Naive thymus-derived CD4-positive, alpha-beta T cell (primary cell): ENCODE data around the gene KCNQ2. TPM values are rescaled to one million over a fixed set of nuclear protein-coding genes. Genes with fewer than 3 reads are reported as not detected.

Experiments
- ATAC-seq: fragments of 150-1000 bp; cut with Tn5 transposase; 2 replicates; pipeline ENCODE4 v1.10.0; 2021; ENCODE audit warnings: mild to moderate bottlenecking, moderate library complexity
- CTCF ChIA-PET: fragments of 350-600 bp; sonication (Branson Sonifier 250); formaldehyde crosslinking; loops from one replicate; lab custom pipeline; 2021; ENCODE audit warnings: antibody characterized with exemption; lab: Charles Lee
- POLR2A ChIA-PET: fragments of 350-600 bp; sonication (Branson Sonifier 250); formaldehyde crosslinking; loops from one replicate; lab custom pipeline; 2021; ENCODE audit warnings: antibody characterized with exemption, inconsistent platforms; lab: Charles Lee
- DNase-seq, 9 donors: peaks; one replicate each; pipeline versions ENCODE4 v3.0.0 to v3.0.0-alpha.2; 2020 to 2022; ENCODE audit warnings: mixed read lengths in 1 of 9
- H3K27ac ChIP-seq: one replicate; pipeline ENCODE4 v1.7.0; 2013; ENCODE audit warnings: mild to moderate bottlenecking, low read depth, low read length, moderate library complexity
- H3K27me3 ChIP-seq, 2 donors: one replicate each; pipeline ENCODE4 v1.7.0; 2013; ENCODE audit warnings: low read length in 2 of 2, mild to moderate bottlenecking in 2 of 2, moderate library complexity in 2 of 2; ENCODE audit not compliant: control insufficient read depth in 2 of 2, insufficient read depth in 2 of 2
- H3K36me3 ChIP-seq, 3 experiments: 1 replicate in 2 of 3; 2 replicates in 1 of 3; pipeline ENCODE4 v1.7.0; 2013; ENCODE audit warnings: low read length in 3 of 3, mild to moderate bottlenecking in 3 of 3, moderate library complexity in 1 of 3; ENCODE audit not compliant: insufficient read depth in 3 of 3, control insufficient read depth in 2 of 3
- H3K4me1 ChIP-seq, 2 donors: one replicate each; pipeline ENCODE4 v1.7.0; 2013; ENCODE audit warnings: low read length in 2 of 2, mild to moderate bottlenecking in 2 of 2, moderate library complexity in 1 of 2; ENCODE audit not compliant: control insufficient read depth in 2 of 2, insufficient read depth in 2 of 2
- H3K4me3 ChIP-seq: 2 replicates; pipeline ENCODE4 v1.7.0; 2013; ENCODE audit warnings: mild to moderate bottlenecking, low read length
- H3K9me3 ChIP-seq, 3 experiments: 1 replicate in 2 of 3; 2 replicates in 1 of 3; pipeline ENCODE4 v1.7.0; 2013; ENCODE audit warnings: low read length in 3 of 3; ENCODE audit not compliant: control insufficient read depth in 2 of 3
- H3K27ac Mint-ChIP-seq, 9 donors: one replicate each; pipeline ENCODE4 v1.8.0; 2020 to 2022; ENCODE audit warnings: mixed read lengths in 9 of 9, mild to moderate bottlenecking in 8 of 9, moderate library complexity in 5 of 9, inconsistent platforms in 2 of 9
- H3K27me3 Mint-ChIP-seq, 5 donors: one replicate each; pipeline ENCODE4 v1.8.0; 2021 to 2022; ENCODE audit warnings: mixed read lengths in 5 of 5, mild to moderate bottlenecking in 1 of 5
- H3K36me3 Mint-ChIP-seq, 5 donors: one replicate each; pipeline ENCODE4 v1.8.0; 2020 to 2022; ENCODE audit warnings: mixed read lengths in 5 of 5, mild to moderate bottlenecking in 3 of 5, inconsistent platforms in 1 of 5
- H3K4me1 Mint-ChIP-seq, 7 donors: one replicate each; pipeline ENCODE4 v1.8.0; 2020 to 2022; ENCODE audit warnings: mixed read lengths in 7 of 7, mild to moderate bottlenecking in 3 of 7, inconsistent platforms in 1 of 7
- H3K4me3 Mint-ChIP-seq, 10 donors: one replicate each; pipeline ENCODE4 v1.8.0; 2020 to 2022; ENCODE audit warnings: mild to moderate bottlenecking in 10 of 10, mixed read lengths in 10 of 10, moderate library complexity in 6 of 10, inconsistent platforms in 2 of 10
- H3K9me3 Mint-ChIP-seq, 11 donors: one replicate each; pipeline ENCODE4 v1.8.0; 2020 to 2022; ENCODE audit warnings: mixed read lengths in 11 of 11, mild to moderate bottlenecking in 4 of 11, inconsistent platforms in 1 of 11, moderate library complexity in 1 of 11
- intact Hi-C, 2 donors: fragments of 100-400 bp; cut with micrococcal nuclease; formaldehyde crosslinking; loops; one replicate each; pipeline ENCODE4 v1.15.1; 2023
- polyA plus RNA-seq, 2 donors: library from polyadenylated mRNA; unstranded; fragments of 300-500 nt; fragmentation: Illumina TruSeq; gene quantifications; one replicate each; pipeline ENCODE4 v1.2.3, GENCODE V29; 2021
- total RNA-seq, 6 experiments: library from RNA in 5 of 6; stranded (reverse) in 5 of 6; gene quantifications; 1 replicate in 5 of 6; 2 replicates in 1 of 6; pipeline ENCODE4 v1.2.3 and lab custom pipeline; 2021 to 2026

KCNQ2 gene
- total and polyA plus RNA-seq, 7 experiments from 2014 or later = 0.27 to 0.72 (median 0.30) TPM; not detected in 4

DNA sequence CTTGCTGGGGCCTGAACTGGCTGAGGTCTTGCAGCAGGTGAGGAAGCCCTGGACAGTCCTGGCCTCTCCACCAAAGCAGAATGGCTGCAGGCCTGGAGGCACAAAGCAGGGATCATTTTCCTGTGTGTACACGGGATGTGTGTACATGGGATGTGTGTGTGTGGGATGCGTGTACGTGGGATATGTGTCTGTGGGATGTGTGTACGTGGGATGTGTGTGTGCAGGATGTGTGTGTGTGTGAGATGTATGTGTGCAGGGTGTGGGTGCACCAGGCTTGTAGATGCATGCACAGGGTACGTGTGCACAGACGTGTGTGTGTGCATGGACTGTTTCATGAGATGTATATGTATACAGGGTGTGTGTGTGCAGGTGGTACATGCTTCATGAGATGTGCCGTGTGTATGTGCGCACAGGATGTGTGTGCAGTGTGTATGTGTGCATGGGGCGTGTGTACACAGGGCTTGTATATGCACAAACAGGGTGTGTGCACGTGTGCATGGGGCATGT, 103.4 kb downstream of the KCNQ2 start:
- intact Hi-C loops = no loop called here
- no peaks in the 10 kb centered on the region for H3K9me3 ChIP-seq
- H3K4me1 ChIP-seq = no peaks in the 10 kb centered on the region
- Mint-ChIP-seq H3K4me3 (no peak overlapping the region), H3K9me3 (peaks cover 0 to 1% (median 0%) of the 10 kb centered on the region in 11 donors), H3K27me3 (peaks cover 0 to 18% (median 7%) of the 10 kb centered on the region in 5 donors), H3K27ac (no peak overlapping the region), H3K36me3 (no peaks in the 10 kb centered on the region), H3K4me1 (no peaks in the 10 kb centered on the region)
- ChIA-PET CTCF (no interaction called here), POLR2A (no interaction called here)
- ATAC-seq (peak; percentile 27), DNase-seq (no peak)
- no peak overlapping the region for H3K4me3 ChIP-seq
- H3K27ac ChIP-seq = no peak overlapping the region
- H3K27me3 ChIP-seq = no peaks in the 10 kb centered on the region
- H3K36me3 ChIP-seq = no peaks in the 10 kb centered on the region

DNA sequence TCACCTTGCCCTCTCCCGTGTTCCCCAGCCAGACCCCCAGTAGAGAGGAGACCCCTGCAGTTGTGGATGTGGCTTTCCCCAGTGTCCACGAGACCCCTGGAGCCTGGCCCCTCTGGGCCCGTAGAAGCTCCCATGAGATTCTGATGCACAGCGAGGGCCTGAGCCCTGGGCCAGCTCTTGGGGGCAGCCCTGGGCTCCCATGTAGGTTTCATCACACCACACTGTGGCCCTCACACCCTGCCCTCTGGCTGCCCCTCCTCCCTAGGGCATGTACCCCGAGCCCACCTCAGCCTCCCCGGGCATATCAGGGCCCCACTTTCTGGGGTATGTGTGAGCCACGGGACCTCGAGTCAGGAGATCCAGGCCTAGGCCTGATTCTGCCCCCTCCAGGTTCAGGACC, 104.3 kb downstream of the KCNQ2 start:
- Histone ChIP-seq H3K9me3 (no peaks in the 10 kb centered on the region), H3K36me3 (no peaks in the 10 kb centered on the region), H3K4me3 (no peak overlapping the region), H3K27me3 (peaks cover 0 to 1% of the 10 kb centered on the region in 2 donors), H3K4me1 (no peaks in the 10 kb centered on the region), H3K27ac (no peak overlapping the region)
- DNase-seq (no peak), ATAC-seq (no peak)
- CTCF ChIA-PET = no interaction called here
- no peaks in the 10 kb centered on the region for H3K36me3 Mint-ChIP-seq
- POLR2A ChIA-PET = no interaction called here
- peaks cover 0 to 18% (median 7%) of the 10 kb centered on the region in 5 donors for H3K27me3 Mint-ChIP-seq
- no peak overlapping the region for H3K4me3 Mint-ChIP-seq
- intact Hi-C loops = no loop called here
- no peaks in the 10 kb centered on the region for H3K4me1 Mint-ChIP-seq
- H3K27ac Mint-ChIP-seq = no peak overlapping the region
- H3K9me3 Mint-ChIP-seq = peaks cover 0 to 1% (median 0%) of the 10 kb centered on the region in 11 donors

DNA sequence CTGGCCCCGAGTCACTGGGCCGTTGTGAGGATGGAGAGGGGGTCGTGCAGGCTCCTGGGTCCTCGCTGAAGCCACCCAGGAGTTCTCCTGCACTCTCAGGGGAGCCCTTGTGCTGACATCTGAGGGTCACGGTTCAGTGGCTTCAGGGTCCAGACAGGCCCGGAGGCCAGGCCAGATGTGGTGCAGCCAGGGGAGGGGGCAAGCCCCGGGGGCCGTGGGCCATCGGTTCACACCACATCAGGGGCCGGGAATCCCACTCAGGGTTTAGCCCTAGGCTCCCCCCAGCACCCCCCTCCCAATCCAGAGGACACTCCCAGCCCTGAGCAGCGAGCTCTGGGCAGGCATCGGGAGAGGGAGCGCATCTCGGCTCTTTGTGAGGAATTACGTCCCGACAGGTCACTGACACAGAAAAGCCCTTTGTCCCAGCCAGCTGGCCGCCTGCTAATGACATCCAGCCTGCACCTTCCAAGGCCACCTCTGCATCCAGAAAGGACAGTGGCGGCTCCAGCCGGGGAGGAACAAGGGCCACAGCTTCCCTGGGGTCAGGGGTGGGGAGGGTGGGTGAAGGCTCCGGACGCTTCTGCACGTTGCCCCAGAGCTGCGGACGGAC, 104.9 kb downstream of the KCNQ2 start:
- H3K27ac ChIP-seq = no peak overlapping the region
- Mint-ChIP-seq H3K27ac (no peak overlapping the region), H3K36me3 (no peaks in the 10 kb centered on the region), H3K27me3 (peaks cover 4 to 23% (median 7%) of the 10 kb centered on the region in 5 donors), H3K4me1 (peaks cover 0 to 2% (median 0%) of the 10 kb centered on the region in 7 donors), H3K9me3 (peaks cover 0 to 1% (median 0%) of the 10 kb centered on the region in 11 donors), H3K4me3 (no peak overlapping the region)
- ChIA-PET POLR2A (no interaction called here), CTCF (no interaction called here)
- ATAC-seq = no peak
- no peaks in the 10 kb centered on the region for H3K36me3 ChIP-seq
- intact Hi-C loops = no loop called here
- no peak overlapping the region for H3K4me3 ChIP-seq
- DNase-seq = no peak
- no peaks in the 10 kb centered on the region for H3K4me1 ChIP-seq
- H3K9me3 ChIP-seq = no peaks in the 10 kb centered on the region
- H3K27me3 ChIP-seq = peaks cover 0 to 4% of the 10 kb centered on the region in 2 donors

DNA sequence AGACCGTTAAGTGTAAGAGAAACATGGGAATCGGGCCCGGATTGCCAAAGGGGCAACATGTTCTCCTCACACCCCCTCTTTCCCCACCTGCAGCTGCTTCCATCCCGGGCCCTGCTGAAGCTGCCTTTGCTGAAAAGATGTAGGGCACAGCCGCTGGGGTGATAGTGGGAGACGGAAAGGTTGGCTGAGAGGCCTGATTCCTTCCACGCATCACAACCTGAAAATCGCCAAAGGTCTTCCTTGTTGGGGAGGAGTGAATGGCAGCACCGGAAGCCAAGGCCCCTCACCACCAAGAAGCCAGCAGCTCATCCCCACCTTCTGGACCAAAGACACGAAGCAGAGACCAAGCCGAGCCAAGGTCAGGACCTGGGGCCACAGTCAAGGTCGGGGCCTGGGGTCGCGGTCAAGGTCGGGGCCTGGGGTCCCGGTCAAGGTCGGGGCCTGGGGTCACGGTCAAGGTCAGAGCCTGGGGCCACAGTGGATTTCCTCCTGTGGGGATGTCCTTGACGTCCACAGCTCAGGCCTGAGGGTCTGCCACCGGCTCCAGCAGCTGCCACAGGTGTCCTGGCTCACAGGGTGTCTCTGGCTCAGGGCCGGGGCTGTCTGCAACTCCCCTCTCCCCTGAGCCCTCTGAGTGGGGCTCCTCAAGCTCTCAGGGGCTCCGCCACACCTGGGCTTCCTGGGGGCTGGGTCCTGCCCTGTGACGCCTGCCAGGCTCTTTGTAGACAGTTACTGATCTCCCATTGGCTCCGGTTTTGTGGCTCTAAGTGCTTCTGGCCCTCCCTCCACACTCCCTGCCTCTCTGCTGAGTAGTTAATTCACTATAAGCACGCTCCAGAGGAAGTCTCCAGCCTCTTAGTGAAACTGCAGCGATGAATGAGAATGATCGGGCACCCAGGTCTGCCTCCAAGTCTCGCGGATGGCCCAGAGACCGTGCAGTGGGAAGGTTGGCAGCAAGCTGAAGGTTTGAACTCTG, 105.8 kb downstream of the KCNQ2 start:
- no peaks in the 10 kb centered on the region for H3K36me3 ChIP-seq
- peaks cover 7 to 27% (median 10%) of the 10 kb centered on the region in 5 donors for H3K27me3 Mint-ChIP-seq
- ChIA-PET CTCF (no interaction called here), POLR2A (no interaction called here)
- peaks cover 0 to 4% of the 10 kb centered on the region in 2 donors for H3K27me3 ChIP-seq
- ATAC-seq = no peak
- no peaks in the 10 kb centered on the region for H3K36me3 Mint-ChIP-seq
- H3K27ac Mint-ChIP-seq = no peak overlapping the region
- H3K9me3 Mint-ChIP-seq = peaks cover 0 to 1% (median 0%) of the 10 kb centered on the region in 11 donors
- H3K27ac ChIP-seq = no peak overlapping the region
- peaks cover 0 to 5% (median 0%) of the 10 kb centered on the region in 7 donors for H3K4me1 Mint-ChIP-seq
- H3K4me3 Mint-ChIP-seq = no peak overlapping the region
- no peak overlapping the region for H3K4me3 ChIP-seq
- H3K9me3 ChIP-seq = no peaks in the 10 kb centered on the region
- H3K4me1 ChIP-seq = no peaks in the 10 kb centered on the region
- intact Hi-C loops = no loop called here
- no peak for DNase-seq

DNA sequence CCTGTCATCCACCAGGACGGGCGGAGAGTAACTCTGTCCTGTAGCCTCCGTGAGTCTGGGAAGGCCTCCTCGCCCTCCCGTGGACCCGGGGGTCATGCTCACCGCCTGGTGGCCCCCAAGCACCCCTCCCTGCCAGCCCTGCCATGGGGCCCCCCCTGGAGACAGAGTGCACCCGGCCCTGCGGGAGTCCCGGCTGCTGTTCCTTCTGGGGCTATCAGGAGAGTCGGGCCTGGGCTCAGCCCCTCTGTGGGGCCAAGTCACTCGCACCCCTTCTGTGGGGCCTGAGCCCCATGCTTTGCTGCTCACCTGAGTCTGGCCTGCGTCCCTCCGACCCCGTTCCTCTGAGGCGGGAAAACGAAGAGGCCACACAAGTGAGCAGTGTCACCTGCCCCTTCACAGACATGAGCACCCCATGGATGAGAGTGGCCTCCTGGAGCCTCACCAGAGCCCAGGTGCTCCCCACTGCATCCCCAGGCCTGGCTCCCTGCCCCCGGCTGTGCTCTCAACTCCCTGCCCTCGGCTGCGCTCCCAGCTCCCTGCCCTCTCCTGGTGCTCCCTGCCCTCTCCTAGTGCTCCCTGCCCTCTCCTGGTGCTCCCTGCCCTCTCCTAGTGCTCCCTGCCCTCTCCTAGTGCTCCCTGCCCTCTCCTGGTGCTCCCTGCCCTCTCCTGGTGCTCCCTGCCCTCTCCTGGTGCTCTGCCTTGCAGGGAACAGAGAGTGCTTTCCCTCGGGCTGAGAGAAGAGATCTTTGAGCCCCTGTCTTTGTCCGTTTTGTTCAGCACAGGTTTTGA, 106.7 kb downstream of the KCNQ2 start:
- Histone ChIP-seq H3K9me3 (no peaks in the 10 kb centered on the region), H3K27ac (no peak overlapping the region), H3K36me3 (no peaks in the 10 kb centered on the region), H3K4me3 (no peak overlapping the region), H3K4me1 (no peaks in the 10 kb centered on the region), H3K27me3 (peaks cover 0 to 4% of the 10 kb centered on the region in 2 donors)
- H3K36me3 Mint-ChIP-seq = no peaks in the 10 kb centered on the region
- no peak overlapping the region for H3K27ac Mint-ChIP-seq
- H3K4me1 Mint-ChIP-seq = peaks cover 0 to 5% (median 0%) of the 10 kb centered on the region in 7 donors
- H3K4me3 Mint-ChIP-seq = no peak overlapping the region
- H3K27me3 Mint-ChIP-seq = peaks cover 7 to 22% (median 10%) of the 10 kb centered on the region in 5 donors
- DNase-seq = no peak
- no peak for ATAC-seq
- intact Hi-C loops = no loop called here
- CTCF ChIA-PET = no interaction called here
- POLR2A ChIA-PET = no interaction called here
- H3K9me3 Mint-ChIP-seq = peaks cover 0 to 1% (median 0%) of the 10 kb centered on the region in 11 donors

DNA sequence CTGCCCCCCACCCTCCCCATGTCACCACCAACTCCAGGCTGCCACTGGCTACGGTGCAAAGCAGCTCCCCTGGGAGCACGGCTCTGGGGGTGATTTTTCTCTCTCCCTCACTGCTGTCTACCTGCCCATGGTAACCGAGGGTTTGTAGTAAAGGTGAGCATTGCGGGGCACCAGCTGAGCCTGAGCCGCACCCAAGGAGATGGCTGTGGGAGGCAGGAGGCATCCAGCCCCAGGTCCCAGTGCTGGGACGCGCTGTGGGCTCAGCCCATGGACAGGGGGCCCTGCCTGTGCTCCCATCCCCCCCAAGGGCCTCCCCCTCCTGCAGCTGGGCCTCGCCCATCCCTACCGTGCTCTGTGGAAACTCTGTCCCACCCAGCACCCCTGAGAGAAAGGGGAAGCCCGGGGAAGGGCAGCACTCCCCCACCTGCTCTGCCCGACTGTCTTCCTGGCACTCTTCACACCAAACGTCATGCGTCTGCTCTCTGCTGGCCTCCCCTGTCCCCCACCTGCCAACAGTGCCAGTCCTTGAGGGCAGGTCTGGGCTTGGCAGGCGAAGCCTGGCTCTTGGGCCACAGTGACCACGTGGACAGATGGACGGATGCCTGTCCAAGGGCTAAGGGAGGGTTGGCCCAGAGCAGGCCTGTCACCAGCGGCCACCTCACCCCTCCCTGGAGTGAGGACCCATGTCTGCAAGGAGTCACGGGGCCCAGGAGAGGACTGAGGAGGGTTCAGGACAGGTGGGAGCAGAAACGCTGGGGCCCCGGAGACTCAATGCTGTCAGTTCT, 107.5 kb downstream of the KCNQ2 start:
- no peaks in the 10 kb centered on the region for H3K36me3 Mint-ChIP-seq
- CTCF ChIA-PET = no interaction called here

More for the DNA sequence above, 107.5 kb downstream of the KCNQ2 start:
- intact Hi-C loops = no loop called here
- DNase-seq (no peak), ATAC-seq (no peak)
- H3K27me3 ChIP-seq = peaks cover 0 to 4% of the 10 kb centered on the region in 2 donors
- H3K4me1 Mint-ChIP-seq = peaks cover 0 to 5% (median 0%) of the 10 kb centered on the region in 7 donors
- no peak overlapping the region for H3K27ac ChIP-seq
- H3K4me3 ChIP-seq = no peak overlapping the region
- POLR2A ChIA-PET = no interaction called here
- H3K4me1 ChIP-seq = no peaks in the 10 kb centered on the region
- H3K27me3 Mint-ChIP-seq = peaks cover 8 to 22% (median 10%) of the 10 kb centered on the region in 5 donors
- no peaks in the 10 kb centered on the region for H3K36me3 ChIP-seq
- H3K27ac Mint-ChIP-seq = no peak overlapping the region
- no peak overlapping the region for H3K4me3 Mint-ChIP-seq
- no peaks in the 10 kb centered on the region for H3K9me3 ChIP-seq
- peaks cover 0 to 1% (median 0%) of the 10 kb centered on the region in 11 donors for H3K9me3 Mint-ChIP-seq
